ENCODE measurements around the gene NRF1. TPM values are rescaled to one million over a fixed set of nuclear protein-coding genes. Genes with fewer than 3 reads are reported as not detected.
A peak's percentile ranks its signal among the peaks of the same experiment; 100 is the strongest.
"Not testable (repeated sequence)": the region's sequence is repeated elsewhere in the genome, so short reads cannot be mapped to it uniquely, and the experiment has no call there.

The NRF1 gene
- total RNA-seq, 1 experiment from 2014 or later = 18.4 TPM

- DNase-seq (ENCODE audit: unreplicated experiment) = no peak
- H3K9me3 Mint-ChIP-seq (ENCODE audit: unreplicated experiment) = peaks cover 12% of the 10 kb centered on the region
- ChIA-PET POLR2A (no interaction called here), CTCF (interaction anchor here (1.3 kb wide), 1 partner anchor 350 kb away, joined by 3 read pairs; no protein-coding TSS in a partner anchor)
- no peaks in the 10 kb centered on the region for H3K27me3 Mint-ChIP-seq (ENCODE audit: insufficient read depth, unreplicated experiment)
- H3K27ac Mint-ChIP-seq (ENCODE audit: low read depth, unreplicated experiment) = no peak overlapping the region
- TF ChIP-seq CTCF (IDR thresholded peaks at IDR 0.05; ENCODE audit: unreplicated experiment) = no peak
- H3K4me1 Mint-ChIP-seq (ENCODE audit: insufficient read depth, unreplicated experiment) = peaks cover 22% of the 10 kb centered on the region
- no TSS peak for BruUV-seq (replicated peaks)
- H3K36me3 Mint-ChIP-seq (ENCODE audit: insufficient read depth, unreplicated experiment) = peaks cover 44% of the 10 kb centered on the region
- no peak overlapping the region for H3K4me3 Mint-ChIP-seq (ENCODE audit: unreplicated experiment)
- intact Hi-C loops (cut with micrococcal nuclease) = no loop called here
These were observed 50.2 kb downstream of the NRF1 start for GRCh38 chr7:129661645-129662182.

- peaks cover 44% of the 10 kb centered on the region for H3K36me3 Mint-ChIP-seq (ENCODE audit: insufficient read depth, unreplicated experiment)
- CTCF ChIA-PET = interaction anchor here (0.6 to 2.5 kb wide), 4 partner anchors 47 to 347 kb away, joined by 3 to 30 read pairs (median 4); no protein-coding TSS in a partner anchor
- peaks cover 12% of the 10 kb centered on the region for H3K4me1 Mint-ChIP-seq (ENCODE audit: insufficient read depth, unreplicated experiment)
- BruUV-seq (replicated peaks); POLR2A ChIA-PET; intact Hi-C loops (cut with micrococcal nuclease); H3K27ac Mint-ChIP-seq (ENCODE audit: low read depth, unreplicated experiment); H3K27me3 Mint-ChIP-seq (ENCODE audit: insufficient read depth, unreplicated experiment); DNase-seq (ENCODE audit: unreplicated experiment); H3K4me3 Mint-ChIP-seq (ENCODE audit: unreplicated experiment): not testable (repeated sequence)
- peaks cover 12% of the 10 kb centered on the region for H3K9me3 Mint-ChIP-seq (ENCODE audit: unreplicated experiment)
These were observed 51.7 kb downstream of the NRF1 start for GRCh38 chr7:129663240-129663639.

GRCh38 chr7:129664029-129665012 lies 52.8 kb downstream of the NRF1 start:
- Mint-ChIP-seq H3K27me3 (ENCODE audit: insufficient read depth, unreplicated experiment) (no peaks in the 10 kb centered on the region), H3K36me3 (ENCODE audit: insufficient read depth, unreplicated experiment) (peaks cover 41% of the 10 kb centered on the region), H3K4me3 (ENCODE audit: unreplicated experiment) (no peak overlapping the region), H3K9me3 (ENCODE audit: unreplicated experiment) (peaks cover 12% of the 10 kb centered on the region), H3K4me1 (ENCODE audit: insufficient read depth, unreplicated experiment) (peaks cover 12% of the 10 kb centered on the region), H3K27ac (ENCODE audit: low read depth, unreplicated experiment) (peak overlapping the region; percentile 64)
- peak; percentile 63 for TF ChIP-seq CTCF (IDR thresholded peaks at IDR 0.05; ENCODE audit: unreplicated experiment)
- peak; percentile 66 for DNase-seq (ENCODE audit: unreplicated experiment)
- intact Hi-C loops (cut with micrococcal nuclease) = loop anchor here (1.0 kb wide), 3 partner anchors 161 to 346 kb away; no protein-coding TSS in a partner anchor
- CTCF ChIA-PET = interaction anchor here (0.5 to 2.5 kb wide), 24 partner anchors 8 to 924 kb away, joined by 3 to 36 read pairs (median 5); no protein-coding TSS in a partner anchor
- POLR2A ChIA-PET = interaction anchor here (0.8 to 3.1 kb wide), 5 partner anchors 34 to 346 kb away, joined by 3 to 15 read pairs (median 5); no protein-coding TSS in a partner anchor
- no TSS peak for BruUV-seq (replicated peaks)

GRCh38 chr7:129665013-129665401 lies 53.5 kb downstream of the NRF1 start:
- H3K9me3 Mint-ChIP-seq (ENCODE audit: unreplicated experiment) = peaks cover 12% of the 10 kb centered on the region
- ChIA-PET CTCF (interaction anchor here (0.6 to 2.5 kb wide), 22 partner anchors 9 to 371 kb away, joined by 3 to 36 read pairs (median 5); no protein-coding TSS in a partner anchor), POLR2A (interaction anchor here (0.7 to 3.1 kb wide), 6 partner anchors 33 to 346 kb away, joined by 3 to 15 read pairs (median 4); no protein-coding TSS in a partner anchor)
- no TSS peak for BruUV-seq (replicated peaks)
- no peak for TF ChIP-seq CTCF (IDR thresholded peaks at IDR 0.05; ENCODE audit: unreplicated experiment)
- H3K4me1 Mint-ChIP-seq (ENCODE audit: insufficient read depth, unreplicated experiment) = peaks cover 12% of the 10 kb centered on the region
- no peaks in the 10 kb centered on the region for H3K27me3 Mint-ChIP-seq (ENCODE audit: insufficient read depth, unreplicated experiment)
- intact Hi-C loops (cut with micrococcal nuclease) = no loop called here
- H3K27ac Mint-ChIP-seq (ENCODE audit: low read depth, unreplicated experiment) = peak overlapping the region; percentile 64
- DNase-seq (ENCODE audit: unreplicated experiment) = peak; percentile 96
- peaks cover 34% of the 10 kb centered on the region for H3K36me3 Mint-ChIP-seq (ENCODE audit: insufficient read depth, unreplicated experiment)
- H3K4me3 Mint-ChIP-seq (ENCODE audit: unreplicated experiment) = no peak overlapping the region
